ENCODE results near the gene TXLNG. TPM values are rescaled to one million over a fixed set of nuclear protein-coding genes. Genes with fewer than 3 reads are reported as not detected.
"Not testable (repeated sequence)": the region's sequence is repeated elsewhere in the genome, so short reads cannot be mapped to it uniquely, and the experiment has no call there.

Gene TXLNG
- total RNA-seq, 1 donor from 2014 or later = 5.1 TPM

GRCh38 chrX:16838202-16839066 is 52.2 kb downstream of the TXLNG start:
- ATAC-seq (peak; percentile 96), DNase-seq (ENCODE audit: low spot score) (peak; percentile 84)

GRCh38 chrX:16839219-16839851 is 53.1 kb downstream of the TXLNG start:
- DNase-seq (ENCODE audit: low spot score) = no peak
- no peak for ATAC-seq

GRCh38 chrX:16839852-16840460 is 53.7 kb downstream of the TXLNG start:
- ATAC-seq = no peak
- no peak for DNase-seq (ENCODE audit: low spot score)

- DNase-seq (ENCODE audit: low spot score) = no peak
- ATAC-seq = no peak
Observed at GRCh38 chrX:16842684-16843083, 56.4 kb downstream of the TXLNG start.

- ATAC-seq = no peak
- DNase-seq (ENCODE audit: low spot score) = no peak
Observed at GRCh38 chrX:16843208-16843909, 57.1 kb downstream of the TXLNG start.

- no peak for DNase-seq (ENCODE audit: low spot score)
- no peak for ATAC-seq
Observed at GRCh38 chrX:16845686-16846085, 59.4 kb downstream of the TXLNG start.

- no peak for DNase-seq (ENCODE audit: low spot score)
- no peak for ATAC-seq
Observed at GRCh38 chrX:16848541-16848940, 62.3 kb downstream of the TXLNG start.

GRCh38 chrX:16851421-16851820 is 65.2 kb downstream of the TXLNG start:
- ATAC-seq (no peak), DNase-seq (ENCODE audit: low spot score) (no peak)

GRCh38 chrX:16851827-16852226 is 65.6 kb downstream of the TXLNG start:
- ATAC-seq = no peak

GRCh38 chrX:16852617-16853179 is 66.4 kb downstream of the TXLNG start:
- DNase-seq (ENCODE audit: low spot score) (no peak), ATAC-seq (no peak)

More at GRCh38 chrX:16851827-16852226, 65.6 kb downstream of the TXLNG start:
- no peak for DNase-seq (ENCODE audit: low spot score)

GRCh38 chrX:16853537-16853936 is 67.3 kb downstream of the TXLNG start:
- no peak for DNase-seq (ENCODE audit: low spot score)

GRCh38 chrX:16855363-16856075 is 69.3 kb downstream of the TXLNG start:
- DNase-seq (ENCODE audit: low spot score) (no peak), ATAC-seq (no peak)

More at GRCh38 chrX:16853537-16853936, 67.3 kb downstream of the TXLNG start:
- no peak for ATAC-seq

- ATAC-seq; DNase-seq (ENCODE audit: low spot score): not testable (repeated sequence)
Observed at GRCh38 chrX:16856076-16856404, 69.8 kb downstream of the TXLNG start.

GRCh38 chrX:16856744-16857143 is 70.5 kb downstream of the TXLNG start:
- no peak for DNase-seq (ENCODE audit: low spot score)
- no peak for ATAC-seq

GRCh38 chrX:16862829-16863228 is 76.6 kb downstream of the TXLNG start:
- ATAC-seq (no peak), DNase-seq (ENCODE audit: low spot score) (no peak)

GRCh38 chrX:16867947-16868346 is 81.7 kb downstream of the TXLNG start:
- ATAC-seq (no peak), DNase-seq (ENCODE audit: low spot score) (no peak)

GRCh38 chrX:16868920-16869319 is 82.7 kb downstream of the TXLNG start:
- ATAC-seq = no peak
- no peak for DNase-seq (ENCODE audit: low spot score)

- DNase-seq (ENCODE audit: low spot score) = no peak
- peak; percentile 29 for ATAC-seq
Observed at GRCh38 chrX:16869393-16870094, 83.3 kb downstream of the TXLNG start.

GRCh38 chrX:16870095-16870861 is 84.0 kb downstream of the TXLNG start, which contains the start of gene RBBP7:
TSS of gene RBBP7 (minus strand) at chrX:16870362. CDS start at chrX:16870053, 309 bp downstream.
- DNase-seq (ENCODE audit: low spot score) = peak; percentile 92
- ATAC-seq = peak; percentile 92
